NCI-H345 treated with DMSO at 0.1 percent for 48 hours (cell line): ENCODE results near the gene TRERF1.

Source experiments
- DNase-seq: peaks from one replicate; lab custom pipeline; 2025; ENCODE audit not compliant: unreplicated experiment; lab: John Stamatoyannopoulos, UW

TRERF1 gene

GRCh38 chr6:42259286-42259685 is 192.4 kb downstream of the TRERF1 start:
- DNase-seq = no peak

- DNase-seq = no peak
Measured at GRCh38 chr6:42257614-42258013, 194.1 kb downstream of the TRERF1 start.

GRCh38 chr6:42257063-42257462 is 194.7 kb downstream of the TRERF1 start:
- no peak for DNase-seq

- no peak for DNase-seq
Measured at GRCh38 chr6:42255050-42255449, 196.7 kb downstream of the TRERF1 start.

- DNase-seq = no peak
Measured at GRCh38 chr6:42254505-42254904, 197.2 kb downstream of the TRERF1 start.

GRCh38 chr6:42251911-42252637 is 199.7 kb downstream of the TRERF1 start:
- no peak for DNase-seq

GRCh38 chr6:42251500-42251899 is 200.2 kb downstream of the TRERF1 start:
- DNase-seq = no peak

GRCh38 chr6:42250274-42250931 is 201.3 kb downstream of the TRERF1 start:
- DNase-seq = no peak

- no peak for DNase-seq
Measured at GRCh38 chr6:42249279-42249678, 202.4 kb downstream of the TRERF1 start.

GRCh38 chr6:42243046-42243445 is 208.7 kb downstream of the TRERF1 start:
- DNase-seq = no peak

- DNase-seq = no peak
Measured at GRCh38 chr6:42241915-42242314, 209.8 kb downstream of the TRERF1 start.

- no peak for DNase-seq
Measured at GRCh38 chr6:42239736-42240375, 211.9 kb downstream of the TRERF1 start.

- no peak for DNase-seq
Measured at GRCh38 chr6:42239333-42239732, 212.4 kb downstream of the TRERF1 start.

GRCh38 chr6:42237857-42238256 is 213.9 kb downstream of the TRERF1 start:
- DNase-seq = no peak

- DNase-seq = no peak
Measured at GRCh38 chr6:42236682-42237473, 214.8 kb downstream of the TRERF1 start.

GRCh38 chr6:42236030-42236429 is 215.7 kb downstream of the TRERF1 start:
- DNase-seq = no peak

- DNase-seq = no peak
Measured at GRCh38 chr6:42232035-42232434, 219.7 kb downstream of the TRERF1 start.

GRCh38 chr6:42230345-42231321 is 221.1 kb downstream of the TRERF1 start:
- no peak for DNase-seq

- DNase-seq = no peak
Measured at GRCh38 chr6:42229506-42230119, 222.1 kb downstream of the TRERF1 start.

GRCh38 chr6:42228305-42228704 is 223.4 kb downstream of the TRERF1 start:
- DNase-seq = no peak
